ENCODE results near the gene HTR3A.

Gene HTR3A

GRCh38 chr11:113935858-113936257 is 39.0 kb upstream of the HTR3A start (continued):
- TF ChIP-seq PBX3 (CRISPR knock-in tag; IDR thresholded peaks at IDR 0.05) (no peak), ZBTB7A (tag by site-specific recombination; IDR thresholded peaks at IDR 0.05; ENCODE audit: low read depth) (no peak), CTCF (tag by site-specific recombination; IDR thresholded peaks at IDR 0.05) (no peak), ZNF426 (tag by site-specific recombination; IDR thresholded peaks at IDR 0.05) (no peak)

GRCh38 chr11:113937918-113938317 is 37.0 kb upstream of the HTR3A start:
- CTCF ChIA-PET = no interaction called here
- no peak overlapping the region for H3K4me3 ChIP-seq (ENCODE audit: low read depth, low read length)
- no peaks in the 10 kb centered on the region for H3K4me1 ChIP-seq (ENCODE audit: control insufficient read depth, insufficient read depth, low read length)
- H3K9me3 ChIP-seq (ENCODE audit: control insufficient read depth, insufficient read depth, low read depth, low read length) = no peaks in the 10 kb centered on the region
- H3K27ac ChIP-seq (ENCODE audit: extremely low read depth, low read depth, low read length) = no peak overlapping the region
- no peaks in the 10 kb centered on the region for H3K36me3 ChIP-seq (ENCODE audit: control insufficient read depth in 2 of 2, insufficient read depth in 1 of 2, low read length in 2 of 2)
- POLR2A ChIA-PET = no interaction called here
- TF ChIP-seq ZNF26 (tag by site-specific recombination; IDR thresholded peaks at IDR 0.05) = no peak
- no peak for TF ChIP-seq WT1 (tag by site-specific recombination; IDR thresholded peaks at IDR 0.05)
- TF ChIP-seq ZIC2 (tag by site-specific recombination; IDR thresholded peaks at IDR 0.05) = no peak
- TF ChIP-seq GLI2 (tag by site-specific recombination; IDR thresholded peaks at IDR 0.05; ENCODE audit: borderline replicate concordance, low read depth) = no peak
- no peak for TF ChIP-seq ZBTB1 (tag by site-specific recombination; IDR thresholded peaks at IDR 0.05)
- no peak for TF ChIP-seq GLI4 (tag by site-specific recombination; IDR thresholded peaks at IDR 0.05)
- no peak for TF ChIP-seq ZNF366 (tag by site-specific recombination; conservative IDR thresholded peaks at IDR 0.05)
- no peak for TF ChIP-seq ZNF560 (tag by site-specific recombination; IDR thresholded peaks at IDR 0.05; ENCODE audit: borderline replicate concordance)
- no peak for TF ChIP-seq ZNF626 (tag by site-specific recombination; IDR thresholded peaks at IDR 0.05)
- peak; percentile 50; the same call in 1 of the 2 replicates for TF ChIP-seq ATF2 (tag by site-specific recombination; IDR thresholded peaks at IDR 0.05; ENCODE audit: low read depth)
- no peak for TF ChIP-seq AEBP2 (tag by site-specific recombination; IDR thresholded peaks at IDR 0.05; ENCODE audit: borderline replicate concordance)
- TF ChIP-seq TCF7L2 (IDR thresholded peaks at IDR 0.05; ENCODE audit: borderline replicate concordance, low read depth, low read length) = no peak
- TF ChIP-seq ZBTB10 (tag by site-specific recombination; IDR thresholded peaks at IDR 0.05) = no peak
- TF ChIP-seq ZNF837 (tag by site-specific recombination; IDR thresholded peaks at IDR 0.05) = no peak
- TF ChIP-seq ZFP69B (tag by site-specific recombination; IDR thresholded peaks at IDR 0.05) = 0 out of 2 replicates have a peak, but pooled peaks have one; percentile 44
- no peak for TF ChIP-seq ZNF776 (tag by site-specific recombination; IDR thresholded peaks at IDR 0.05; ENCODE audit: borderline replicate concordance)
- no peak for TF ChIP-seq BCL6B (tag by site-specific recombination; IDR thresholded peaks at IDR 0.05)
- 0 out of 2 replicates have a peak, but pooled peaks have one; percentile 27 for TF ChIP-seq ZBTB21 (tag by site-specific recombination; IDR thresholded peaks at IDR 0.05)
- TF ChIP-seq ZNF843 (tag by site-specific recombination; IDR thresholded peaks at IDR 0.05) = no peak
- TF ChIP-seq GLIS2 (tag by site-specific recombination; IDR thresholded peaks at IDR 0.05) = no peak
- no peak for TF ChIP-seq ZNF274 (IDR thresholded peaks at IDR 0.05; ENCODE audit: low read length)
- TF ChIP-seq ZNF274 (tag by site-specific recombination; IDR thresholded peaks at IDR 0.05; ENCODE audit: borderline replicate concordance) = no peak

Data from HEK293 (cell line).